Mucosa of stomach (tissue), 1 donor: ENCODE data around the gene ARHGAP40.
"Not testable (repeated sequence)": the region's sequence is repeated elsewhere in the genome, so short reads cannot be mapped to it uniquely, and the experiment has no call there.

Experiments used
- H3K27me3 ChIP-seq: one replicate; pipeline ENCODE4 v1.7.0; 2013; ENCODE audit warnings: mild to moderate bottlenecking, low read length; ENCODE audit not compliant: control insufficient read depth, insufficient read depth
- H3K36me3 ChIP-seq: one replicate; pipeline ENCODE4 v1.7.0; 2013; ENCODE audit warnings: low read length; ENCODE audit not compliant: control insufficient read depth, insufficient read depth
- H3K4me1 ChIP-seq: one replicate; pipeline ENCODE4 v1.7.0; 2013; ENCODE audit warnings: mild to moderate bottlenecking, low read length; ENCODE audit not compliant: control insufficient read depth, insufficient read depth
- H3K4me3 ChIP-seq: one replicate; pipeline ENCODE4 v1.7.0; 2013; ENCODE audit warnings: low read length
- H3K9ac ChIP-seq: one replicate; pipeline ENCODE4 v1.7.0; 2013; ENCODE audit warnings: mild to moderate bottlenecking, low read length, moderate library complexity
- H3K9me3 ChIP-seq: one replicate; pipeline ENCODE4 v1.7.0; 2013; ENCODE audit warnings: mild to moderate bottlenecking, low read length, moderate library complexity; ENCODE audit not compliant: control insufficient read depth
- donor health status: Pancreatic carcinoma.

The ARHGAP40 gene

GRCh38 chr20:38590676-38591473 lies 10.7 kb upstream of the ARHGAP40 start:
- Histone ChIP-seq H3K9me3 (no peaks in the 10 kb centered on the region), H3K9ac (no peak overlapping the region), H3K27me3 (no peaks in the 10 kb centered on the region), H3K4me1 (no peaks in the 10 kb centered on the region), H3K36me3 (no peaks in the 10 kb centered on the region), H3K4me3 (no peak overlapping the region)

- Histone ChIP-seq H3K36me3 (no peaks in the 10 kb centered on the region), H3K27me3 (no peaks in the 10 kb centered on the region), H3K9ac (no peak overlapping the region), H3K4me3 (no peak overlapping the region), H3K9me3 (no peaks in the 10 kb centered on the region), H3K4me1 (no peaks in the 10 kb centered on the region)
Measured at GRCh38 chr20:38591474-38592410, 9.9 kb upstream of the ARHGAP40 start.

GRCh38 chr20:38592411-38592790 lies 9.2 kb upstream of the ARHGAP40 start:
- not testable (repeated sequence) for H3K36me3 ChIP-seq, H3K4me3 ChIP-seq, H3K4me1 ChIP-seq, H3K27me3 ChIP-seq, H3K9ac ChIP-seq, H3K9me3 ChIP-seq

GRCh38 chr20:38594281-38594680 lies 7.3 kb upstream of the ARHGAP40 start:
- H3K4me3 ChIP-seq, H3K27me3 ChIP-seq, H3K9me3 ChIP-seq, H3K9ac ChIP-seq, H3K4me1 ChIP-seq, H3K36me3 ChIP-seq: not testable (repeated sequence)

- not testable (repeated sequence) for H3K9me3 ChIP-seq, H3K9ac ChIP-seq, H3K4me1 ChIP-seq, H3K36me3 ChIP-seq, H3K27me3 ChIP-seq, H3K4me3 ChIP-seq
Measured at GRCh38 chr20:38595886-38596285, 5.7 kb upstream of the ARHGAP40 start.

GRCh38 chr20:38599410-38599882 lies 2.2 kb upstream of the ARHGAP40 start:
- peaks cover 21% of the 10 kb centered on the region for H3K27me3 ChIP-seq
- no peaks in the 10 kb centered on the region for H3K36me3 ChIP-seq
- H3K4me3 ChIP-seq = no peak overlapping the region
- no peaks in the 10 kb centered on the region for H3K9me3 ChIP-seq
- peaks cover 9% of the 10 kb centered on the region for H3K4me1 ChIP-seq
- no peak overlapping the region for H3K9ac ChIP-seq

- Histone ChIP-seq H3K27me3 (peaks cover 21% of the 10 kb centered on the region), H3K4me1 (peaks cover 9% of the 10 kb centered on the region), H3K4me3 (no peak overlapping the region), H3K9ac (no peak overlapping the region), H3K9me3 (no peaks in the 10 kb centered on the region), H3K36me3 (no peaks in the 10 kb centered on the region)
Measured at GRCh38 chr20:38600057-38600456, 1.6 kb upstream of the ARHGAP40 start.

GRCh38 chr20:38602185-38602581 lies 574 bp downstream of the ARHGAP40 start:
- peak overlapping the region; percentile 43 for H3K9ac ChIP-seq
- H3K4me3 ChIP-seq = no peak overlapping the region
- peaks cover 21% of the 10 kb centered on the region for H3K27me3 ChIP-seq
- no peaks in the 10 kb centered on the region for H3K9me3 ChIP-seq
- peaks cover 9% of the 10 kb centered on the region for H3K4me1 ChIP-seq
- H3K36me3 ChIP-seq = no peaks in the 10 kb centered on the region

- Histone ChIP-seq H3K4me1 (peaks cover 9% of the 10 kb centered on the region), H3K36me3 (no peaks in the 10 kb centered on the region), H3K9me3 (no peaks in the 10 kb centered on the region), H3K27me3 (peaks cover 21% of the 10 kb centered on the region), H3K4me3 (no peak overlapping the region), H3K9ac (no peak overlapping the region)
Measured at GRCh38 chr20:38603286-38603685, 1.7 kb downstream of the ARHGAP40 start.

- Histone ChIP-seq H3K4me3 (no peak overlapping the region), H3K27me3 (peaks cover 21% of the 10 kb centered on the region), H3K9ac (no peak overlapping the region), H3K36me3 (no peaks in the 10 kb centered on the region), H3K4me1 (peaks cover 9% of the 10 kb centered on the region), H3K9me3 (no peaks in the 10 kb centered on the region)
Measured at GRCh38 chr20:38604873-38605303, 3.3 kb downstream of the ARHGAP40 start.

- Histone ChIP-seq H3K9ac (no peak overlapping the region), H3K4me1 (no peaks in the 10 kb centered on the region), H3K9me3 (no peaks in the 10 kb centered on the region), H3K27me3 (peaks cover 4% of the 10 kb centered on the region), H3K36me3 (no peaks in the 10 kb centered on the region), H3K4me3 (no peak overlapping the region)
Measured at GRCh38 chr20:38607351-38607750, 5.7 kb downstream of the ARHGAP40 start.

- Histone ChIP-seq H3K4me1 (no peaks in the 10 kb centered on the region), H3K4me3 (no peak overlapping the region), H3K9ac (no peak overlapping the region), H3K27me3 (no peaks in the 10 kb centered on the region), H3K36me3 (no peaks in the 10 kb centered on the region), H3K9me3 (no peaks in the 10 kb centered on the region)
Measured at GRCh38 chr20:38608188-38608587, 6.6 kb downstream of the ARHGAP40 start.
